ENCODE measurements around the gene ZRANB3.
"Not testable (repeated sequence)": the region's sequence is repeated elsewhere in the genome, so short reads cannot be mapped to it uniquely, and the experiment has no call there.

ZRANB3 gene

DNA sequence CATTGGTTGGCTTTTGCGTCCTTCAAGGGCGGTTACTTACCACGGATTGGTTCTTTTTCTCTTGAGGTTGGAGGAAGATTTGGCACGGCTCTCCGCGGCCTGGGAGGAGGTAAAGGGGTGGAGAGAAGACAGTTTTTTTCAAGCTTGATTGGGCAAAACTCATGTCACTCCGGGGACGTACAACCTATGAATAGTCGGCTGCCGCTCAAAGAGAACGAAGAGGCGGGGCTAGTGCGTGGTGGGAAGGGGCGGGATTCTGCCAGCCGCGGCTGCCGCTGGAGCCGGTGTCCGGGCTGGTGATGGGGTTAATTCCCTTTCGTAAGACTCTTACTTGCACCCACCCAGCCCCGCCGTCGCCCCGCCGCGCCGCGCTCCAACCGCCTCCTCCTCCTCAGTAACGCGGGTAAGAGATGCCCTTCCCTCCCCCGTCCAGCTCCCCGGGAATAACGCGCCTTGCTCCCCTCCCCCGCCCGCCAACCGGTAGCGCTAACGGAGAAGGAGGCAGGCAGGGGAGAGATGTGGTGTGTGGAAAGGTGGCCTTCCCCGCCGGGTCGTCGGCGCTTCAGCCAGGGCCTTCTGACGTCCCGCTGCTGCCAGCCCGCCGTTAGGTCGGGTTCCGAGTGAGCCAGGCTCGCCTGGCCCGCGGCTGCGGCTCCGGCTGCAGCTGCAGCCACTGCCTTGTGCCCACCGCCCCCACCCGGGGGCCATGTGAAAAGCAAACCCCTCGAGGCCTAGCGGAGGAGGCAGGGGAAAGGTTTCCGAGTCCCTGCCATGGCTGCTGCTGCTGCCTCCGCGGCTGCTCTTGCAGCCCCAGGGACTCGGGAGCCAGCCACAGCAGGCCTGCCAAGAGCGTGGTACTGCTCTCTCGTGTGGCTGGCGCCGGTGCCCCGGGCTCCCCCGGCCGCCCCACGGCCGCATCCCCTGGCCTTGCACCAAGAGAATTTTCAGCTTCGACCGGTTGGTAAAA lies 496 bp upstream of the ZRANB3 start, which contains the start of gene R3HDM1:
TSS of gene R3HDM1 (plus strand) at position 254 of the 967 bp plus-strand sequence. CDS start 73,362 bp downstream, outside the sequence.
- DNase-seq (ENCODE audit: low read depth): peak; percentile 100
- in situ Hi-C loops (cut with HindIII; ENCODE audit: low sequenced_read_pairs): loop anchor here (5.0 kb wide), 1 partner anchor 51 kb away; no protein-coding TSS in a partner anchor
- H3K4me3 ChIP-seq (ENCODE audit: low read depth, low read length): peak within 1 kb of the TSS; percentile 62
- TF ChIP-seq, protein P1, sequence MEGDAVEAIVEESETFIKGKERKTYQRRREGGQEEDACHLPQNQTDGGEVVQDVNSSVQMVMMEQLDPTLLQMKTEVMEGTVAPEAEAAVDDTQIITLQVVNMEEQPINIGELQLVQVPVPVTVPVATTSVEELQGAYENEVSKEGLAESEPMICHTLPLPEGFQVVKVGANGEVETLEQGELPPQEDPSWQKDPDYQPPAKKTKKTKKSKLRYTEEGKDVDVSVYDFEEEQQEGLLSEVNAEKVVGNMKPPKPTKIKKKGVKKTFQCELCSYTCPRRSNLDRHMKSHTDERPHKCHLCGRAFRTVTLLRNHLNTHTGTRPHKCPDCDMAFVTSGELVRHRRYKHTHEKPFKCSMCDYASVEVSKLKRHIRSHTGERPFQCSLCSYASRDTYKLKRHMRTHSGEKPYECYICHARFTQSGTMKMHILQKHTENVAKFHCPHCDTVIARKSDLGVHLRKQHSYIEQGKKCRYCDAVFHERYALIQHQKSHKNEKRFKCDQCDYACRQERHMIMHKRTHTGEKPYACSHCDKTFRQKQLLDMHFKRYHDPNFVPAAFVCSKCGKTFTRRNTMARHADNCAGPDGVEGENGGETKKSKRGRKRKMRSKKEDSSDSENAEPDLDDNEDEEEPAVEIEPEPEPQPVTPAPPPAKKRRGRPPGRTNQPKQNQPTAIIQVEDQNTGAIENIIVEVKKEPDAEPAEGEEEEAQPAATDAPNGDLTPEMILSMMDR (IDR thresholded peaks at IDR 0.05; ENCODE audit: low read depth, low read length, missing control alignments): no peak

DNA sequence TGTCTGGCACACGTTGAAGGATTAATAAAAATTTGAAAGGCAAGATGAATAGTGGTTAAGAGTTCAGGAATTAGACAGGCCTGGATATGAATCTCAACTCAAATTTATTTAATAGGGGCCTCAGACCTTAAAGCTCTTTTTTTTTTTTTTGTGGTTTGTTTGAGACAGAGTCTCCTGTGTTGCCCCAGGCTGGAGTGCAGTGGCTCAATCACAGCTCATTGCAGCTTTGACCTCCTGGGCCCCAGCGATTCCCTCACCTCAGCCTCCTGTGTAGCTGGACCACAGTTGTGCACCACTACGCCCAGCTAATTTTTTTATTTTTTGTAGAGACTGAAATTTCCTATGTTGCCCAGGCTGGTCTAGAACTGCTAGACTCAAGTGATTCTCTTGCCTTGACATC lies 3.0 kb downstream of the ZRANB3 start:
- in situ Hi-C loops (cut with HindIII; ENCODE audit: low sequenced_read_pairs): no loop called here
- TF ChIP-seq, protein P1 (IDR thresholded peaks at IDR 0.05; ENCODE audit: low read depth, low read length, missing control alignments): no peak
- H3K4me3 ChIP-seq (ENCODE audit: low read depth, low read length): no peak overlapping the region
- no peak for DNase-seq (ENCODE audit: low read depth)

DNA sequence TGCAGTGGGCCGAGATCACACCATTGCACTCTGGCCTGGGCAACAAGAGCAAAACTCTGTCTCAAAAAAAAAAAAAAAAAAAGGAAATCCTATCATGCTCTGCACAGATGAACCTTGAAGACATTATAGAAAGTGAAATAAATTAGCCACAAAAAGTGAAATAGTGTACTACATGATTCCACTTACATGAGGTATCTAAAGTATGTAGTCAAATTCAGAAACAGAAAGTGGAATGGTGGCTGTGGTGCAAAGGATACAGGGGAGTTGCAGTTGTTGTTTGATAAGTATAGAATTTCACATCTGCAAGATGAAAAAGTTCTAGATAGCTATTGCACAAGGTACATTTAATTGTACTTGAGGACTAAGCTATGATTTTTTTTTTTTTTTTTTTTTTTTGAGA lies 5.2 kb downstream of the ZRANB3 start:
- in situ Hi-C loops (cut with HindIII; ENCODE audit: low sequenced_read_pairs): no loop called here
- TF ChIP-seq, protein P1 (IDR thresholded peaks at IDR 0.05; ENCODE audit: low read depth, low read length, missing control alignments): no peak
- no peak for DNase-seq (ENCODE audit: low read depth)
- H3K4me3 ChIP-seq (ENCODE audit: low read depth, low read length): no peak overlapping the region

DNA sequence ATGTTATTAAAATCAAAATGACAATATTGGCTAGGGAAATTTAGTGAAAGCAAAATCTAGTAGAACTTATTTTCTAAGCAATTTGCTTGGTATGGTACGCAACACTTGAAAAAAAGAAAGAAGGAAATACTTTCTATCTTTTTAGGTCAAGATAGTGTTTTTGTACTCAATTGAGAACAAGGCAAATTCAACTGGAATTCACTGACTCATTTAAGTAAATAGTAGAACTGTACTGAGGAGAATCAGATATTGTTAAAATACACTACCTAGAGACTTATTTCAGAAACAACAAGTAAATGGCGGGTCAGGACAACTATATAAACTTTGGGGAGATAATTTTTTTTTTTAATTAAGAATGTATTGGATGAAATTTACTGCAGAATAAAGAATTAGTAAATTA lies 18.9 kb downstream of the ZRANB3 start:
- TF ChIP-seq, protein P1 (IDR thresholded peaks at IDR 0.05; ENCODE audit: low read depth, low read length, missing control alignments): no peak
- DNase-seq (ENCODE audit: low read depth): no peak
- in situ Hi-C loops (cut with HindIII; ENCODE audit: low sequenced_read_pairs): no loop called here
- H3K4me3 ChIP-seq (ENCODE audit: low read depth, low read length): no peak overlapping the region

DNA sequence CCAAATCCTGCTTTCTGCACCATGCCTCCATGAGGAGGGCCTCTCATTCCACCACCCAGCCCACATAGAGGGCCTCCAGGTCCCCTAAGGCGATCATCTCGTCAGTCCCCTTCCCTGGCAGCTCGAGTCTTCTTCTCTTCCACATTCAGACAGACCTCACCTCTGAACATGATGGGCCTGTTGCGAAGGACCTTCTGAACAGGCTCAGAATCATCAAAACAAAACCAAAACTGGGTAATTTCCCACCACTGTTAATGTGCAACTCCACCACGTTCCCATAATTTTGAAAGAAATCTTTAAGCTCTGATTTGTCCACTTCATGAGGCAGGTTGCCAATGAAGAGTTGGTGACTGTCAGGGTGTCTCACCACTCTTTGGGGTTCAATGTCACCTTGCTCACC lies 20.4 kb downstream of the ZRANB3 start:
- in situ Hi-C loops (cut with HindIII; ENCODE audit: low sequenced_read_pairs): no loop called here
- TF ChIP-seq, protein P1 (IDR thresholded peaks at IDR 0.05; ENCODE audit: low read depth, low read length, missing control alignments): no peak
- H3K4me3 ChIP-seq (ENCODE audit: low read depth, low read length): no peak overlapping the region
- no peak for DNase-seq (ENCODE audit: low read depth)

DNA sequence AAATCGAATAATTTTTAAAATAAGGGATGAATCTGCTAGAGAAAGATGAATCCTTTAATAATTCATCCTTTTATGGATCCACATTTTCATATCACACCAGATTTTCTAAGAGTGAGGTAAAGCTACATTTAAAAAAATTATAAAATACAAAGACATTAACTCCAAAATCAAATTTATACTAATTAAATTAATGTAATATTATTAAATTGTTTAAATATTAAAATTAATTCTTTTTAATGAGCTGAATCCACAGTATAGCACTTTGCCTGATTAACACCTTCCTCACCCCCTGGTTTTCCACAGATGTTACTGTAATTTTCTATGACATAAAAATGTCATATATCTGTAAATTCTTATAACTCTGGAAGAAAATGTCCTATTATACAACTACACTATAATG lies 26.2 kb downstream of the ZRANB3 start:
- TF ChIP-seq, protein P1 (IDR thresholded peaks at IDR 0.05; ENCODE audit: low read depth, low read length, missing control alignments): no peak
- no peak for DNase-seq (ENCODE audit: low read depth)
- in situ Hi-C loops (cut with HindIII; ENCODE audit: low sequenced_read_pairs): no loop called here
- no peak overlapping the region for H3K4me3 ChIP-seq (ENCODE audit: low read depth, low read length)

DNA sequence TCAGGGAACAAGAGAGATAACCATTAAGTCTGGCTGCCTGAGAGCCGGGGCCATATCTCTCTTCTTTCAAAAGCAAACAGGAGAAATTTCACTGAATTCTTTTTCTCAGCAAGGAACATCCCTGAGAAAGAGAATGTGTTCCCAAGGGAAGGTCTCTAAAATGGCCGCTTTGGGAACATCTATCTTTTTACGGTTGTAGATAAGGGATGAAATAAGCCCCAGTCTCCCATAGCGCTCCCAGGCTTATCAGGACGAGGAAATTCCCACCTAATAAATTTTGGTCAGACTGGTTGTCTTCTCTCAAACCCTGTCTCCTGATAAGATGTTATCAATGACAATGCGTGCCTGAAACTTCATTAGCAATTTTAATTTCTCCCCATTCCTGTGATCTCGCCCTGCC lies 32.4 kb downstream of the ZRANB3 start:
- DNase-seq (ENCODE audit: low read depth); H3K4me3 ChIP-seq (ENCODE audit: low read depth, low read length); in situ Hi-C loops (cut with HindIII; ENCODE audit: low sequenced_read_pairs): not testable (repeated sequence)

Measured in astrocyte of the cerebellum (primary cell).